Thyroid gland (tissue), 4 donors: ENCODE data around the gene LGR6.

Experiments used
- POLR2A ChIP-seq, 2 donors: fragments of 450-650 bp; IDR thresholded peaks; one replicate each; pipeline ENCODE4 v1.6.1; 2017; ENCODE audit warnings: antibody characterized with exemption in 2 of 2, mild to moderate bottlenecking in 2 of 2, moderate library complexity in 1 of 2
- TF ChIP-seq, protein P1 (sequence below), 6 experiments: fragments of 200-600 bp in 3 of 6; fragments of 450-650 bp in 3 of 6; sonication (generic) in 3 of 6; IDR thresholded peaks; one replicate each; pipeline ENCODE4 v1.5.1; 2016 to 2019; ENCODE audit warnings: antibody characterized with exemption in 6 of 6, mild to moderate bottlenecking in 2 of 6, inconsistent platforms in 1 of 6, moderate library complexity in 1 of 6

DNA sequence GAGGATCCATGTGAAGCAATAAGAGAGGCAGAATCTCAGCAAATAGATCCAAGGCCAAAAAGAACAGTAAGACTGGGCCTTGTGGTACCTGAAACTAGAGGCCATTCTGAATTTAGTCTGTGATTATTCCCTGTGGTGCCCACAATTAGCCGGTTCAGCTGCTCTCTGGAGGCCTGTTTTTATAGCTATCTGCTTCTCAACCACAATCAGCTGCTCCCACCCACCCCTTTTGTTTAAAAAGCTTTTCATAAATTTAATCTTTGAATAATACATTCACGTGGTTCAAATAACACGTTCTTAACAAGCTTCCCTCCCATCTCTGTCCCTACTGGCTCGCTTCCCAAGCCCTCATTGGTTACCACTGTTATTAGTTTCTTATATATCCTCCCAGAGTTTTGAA, 130.1 kb downstream of the LGR6 start:
- TF ChIP-seq, protein P1, sequence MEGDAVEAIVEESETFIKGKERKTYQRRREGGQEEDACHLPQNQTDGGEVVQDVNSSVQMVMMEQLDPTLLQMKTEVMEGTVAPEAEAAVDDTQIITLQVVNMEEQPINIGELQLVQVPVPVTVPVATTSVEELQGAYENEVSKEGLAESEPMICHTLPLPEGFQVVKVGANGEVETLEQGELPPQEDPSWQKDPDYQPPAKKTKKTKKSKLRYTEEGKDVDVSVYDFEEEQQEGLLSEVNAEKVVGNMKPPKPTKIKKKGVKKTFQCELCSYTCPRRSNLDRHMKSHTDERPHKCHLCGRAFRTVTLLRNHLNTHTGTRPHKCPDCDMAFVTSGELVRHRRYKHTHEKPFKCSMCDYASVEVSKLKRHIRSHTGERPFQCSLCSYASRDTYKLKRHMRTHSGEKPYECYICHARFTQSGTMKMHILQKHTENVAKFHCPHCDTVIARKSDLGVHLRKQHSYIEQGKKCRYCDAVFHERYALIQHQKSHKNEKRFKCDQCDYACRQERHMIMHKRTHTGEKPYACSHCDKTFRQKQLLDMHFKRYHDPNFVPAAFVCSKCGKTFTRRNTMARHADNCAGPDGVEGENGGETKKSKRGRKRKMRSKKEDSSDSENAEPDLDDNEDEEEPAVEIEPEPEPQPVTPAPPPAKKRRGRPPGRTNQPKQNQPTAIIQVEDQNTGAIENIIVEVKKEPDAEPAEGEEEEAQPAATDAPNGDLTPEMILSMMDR (IDR thresholded peaks at IDR 0.05): no peak
- no peak for TF ChIP-seq POLR2A (IDR thresholded peaks at IDR 0.05)
